CD4-positive, alpha-beta T cell treated with Interferon gamma for 1 hour (primary cell): Measurements from ENCODE around the gene KIAA1755.
A peak's percentile ranks its signal among the peaks of the same experiment; 100 is the strongest.

ENCODE experiments used
- DNase-seq: peaks from one replicate; pipeline ENCODE4 v3.0.0-alpha.2; 2020

Gene KIAA1755

DNA sequence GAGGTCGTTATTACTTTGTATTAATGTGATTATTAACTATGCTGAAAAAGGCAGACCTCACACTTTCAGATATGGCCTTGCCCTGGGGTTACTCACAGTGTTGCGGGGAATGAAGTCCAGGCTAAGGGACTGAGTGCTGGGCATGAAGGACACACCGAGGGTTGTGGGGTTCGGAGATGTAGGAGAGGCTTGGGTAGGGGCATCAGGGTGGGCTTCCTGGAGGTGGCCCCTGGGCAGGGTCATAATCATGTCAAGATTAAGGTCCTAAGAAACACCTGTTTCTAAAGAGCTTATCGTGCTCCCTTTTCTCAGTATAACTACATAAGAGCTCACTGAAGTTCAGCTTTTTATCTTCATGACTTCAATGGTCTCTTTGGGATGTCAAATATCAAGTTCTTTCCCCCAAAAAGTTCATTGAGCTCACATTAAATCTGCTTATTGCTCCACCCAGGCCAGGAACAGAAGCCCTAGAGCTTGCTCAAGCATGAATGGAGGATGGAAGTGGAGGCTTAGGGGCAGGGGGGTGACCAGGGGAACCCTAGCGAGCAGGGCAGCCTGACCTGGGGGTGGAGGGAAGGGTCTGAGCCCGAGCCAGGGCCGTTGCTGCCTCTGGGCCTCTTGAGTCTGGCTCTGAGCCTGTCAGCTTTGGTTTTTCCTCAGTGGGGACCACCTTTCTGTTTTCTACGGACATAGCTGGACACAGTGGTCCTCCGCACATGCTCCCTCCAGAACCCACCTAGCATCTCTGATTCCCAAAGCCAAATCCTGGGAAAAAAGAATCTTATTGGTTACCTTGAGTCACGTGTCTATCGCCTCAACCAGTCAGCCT, 58.2 kb downstream of the KIAA1755 start:
- DNase-seq = no peak

DNA sequence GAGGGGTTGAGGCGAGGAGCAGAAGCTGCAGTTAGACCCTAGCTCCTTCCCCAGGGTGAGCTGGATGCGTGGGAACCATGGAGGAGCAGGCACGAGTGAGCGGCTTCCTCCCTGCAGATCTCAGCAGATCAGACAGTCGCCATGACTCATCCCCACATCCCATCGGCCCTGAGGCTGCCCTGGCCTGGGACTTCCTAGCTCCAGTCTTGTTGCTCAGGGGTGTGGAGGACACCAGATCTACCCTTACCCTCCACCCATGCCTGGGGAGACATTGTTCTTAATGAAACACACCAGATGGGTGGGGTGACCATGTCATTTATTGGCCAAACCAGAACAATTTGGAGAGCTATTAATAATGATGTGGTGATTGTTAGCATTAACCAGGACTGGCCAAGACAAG, 59.2 kb downstream of the KIAA1755 start:
- DNase-seq = peak; percentile 44

DNA sequence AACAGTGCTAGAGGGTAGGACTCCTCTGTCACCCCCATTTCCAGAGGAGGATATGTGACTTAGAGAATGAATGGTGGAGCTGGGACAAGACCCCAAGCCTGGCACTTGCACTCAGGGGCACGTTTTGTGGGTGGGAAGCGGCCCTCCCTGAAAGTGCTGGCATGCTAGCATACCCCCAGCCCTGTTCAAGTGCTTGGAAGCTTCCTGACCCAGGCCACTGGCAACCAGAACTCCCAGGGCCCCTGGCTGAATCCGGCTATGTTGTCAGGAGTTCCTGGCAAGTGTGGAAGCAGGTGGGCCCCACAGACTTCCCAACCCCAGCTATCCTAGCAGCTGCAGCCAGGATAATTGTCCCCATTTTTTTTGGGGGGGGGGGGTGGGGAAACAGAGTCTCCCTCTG, 59.9 kb downstream of the KIAA1755 start:
- DNase-seq = no peak

DNA sequence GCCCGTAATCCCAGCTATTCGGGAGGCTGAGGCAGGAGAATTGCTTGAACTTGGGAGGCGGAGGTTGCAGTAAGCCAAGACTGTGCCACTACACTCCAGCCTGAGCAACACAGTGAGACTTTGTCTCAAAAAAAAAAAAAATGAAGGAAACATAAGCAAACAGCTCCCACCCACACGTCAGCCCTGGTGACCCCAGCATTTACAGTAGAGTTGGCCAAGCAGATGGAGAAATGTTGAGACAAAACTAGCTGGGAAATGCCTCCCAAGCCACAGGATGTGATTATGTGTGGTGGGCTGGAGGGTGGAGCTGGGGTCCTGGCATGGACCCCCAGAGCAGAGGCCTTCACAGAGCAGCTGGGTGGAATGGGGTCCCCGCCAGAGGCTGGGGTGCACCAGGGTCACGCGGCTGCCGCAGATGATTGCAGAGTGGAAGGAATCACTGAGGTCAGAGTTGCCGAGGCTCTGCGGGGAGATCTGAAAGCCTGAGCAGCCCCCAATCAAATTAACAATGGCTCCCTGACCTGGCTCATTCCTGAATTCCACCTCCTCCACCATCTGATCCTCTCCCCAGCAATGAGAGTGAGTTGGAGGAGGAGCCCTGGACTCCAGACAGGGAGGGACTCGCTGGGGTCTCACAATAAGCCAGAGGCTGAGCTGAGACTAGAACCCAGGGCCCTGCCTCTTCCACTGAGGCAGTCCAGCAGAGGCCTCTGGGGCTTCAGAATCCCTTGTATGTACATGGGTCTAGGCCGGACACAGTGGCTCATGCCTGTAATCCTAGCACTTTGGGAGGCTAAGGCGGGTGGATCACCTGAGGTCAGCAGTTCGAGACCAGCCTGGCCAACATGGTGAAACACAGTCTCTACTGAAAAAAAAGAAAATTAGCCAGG, 60.8 kb downstream of the KIAA1755 start:
- DNase-seq = no peak

DNA sequence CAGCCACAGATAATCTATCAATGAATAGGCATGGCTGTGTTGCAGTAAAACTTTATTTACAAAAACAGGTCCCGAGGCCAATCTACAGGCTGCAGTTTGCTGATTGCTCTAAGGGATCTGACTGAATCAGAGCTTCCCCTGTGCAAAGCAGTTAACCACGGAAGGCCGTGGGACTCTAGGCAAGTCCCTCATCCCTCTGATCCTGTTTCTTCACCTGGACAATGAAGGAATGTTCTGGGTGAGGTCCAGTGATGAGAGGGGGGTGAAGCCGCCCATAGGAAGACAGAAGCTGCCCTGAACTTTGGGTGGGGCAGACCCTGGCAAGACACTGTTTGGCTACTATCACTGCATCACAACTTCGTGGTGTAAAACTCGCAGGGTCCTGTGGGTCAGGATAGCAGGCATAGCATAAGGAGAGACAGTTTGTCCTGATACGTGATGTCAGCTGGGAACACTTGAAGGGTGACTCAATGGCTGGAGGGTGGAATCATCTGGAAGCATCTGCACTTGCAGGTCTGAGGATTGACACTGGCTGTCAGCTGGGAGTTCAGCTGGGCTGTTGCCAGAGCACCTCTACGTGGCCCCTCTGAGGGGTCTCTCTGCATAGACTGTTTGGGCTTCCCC, 62.2 kb downstream of the KIAA1755 start:
- DNase-seq = no peak

DNA sequence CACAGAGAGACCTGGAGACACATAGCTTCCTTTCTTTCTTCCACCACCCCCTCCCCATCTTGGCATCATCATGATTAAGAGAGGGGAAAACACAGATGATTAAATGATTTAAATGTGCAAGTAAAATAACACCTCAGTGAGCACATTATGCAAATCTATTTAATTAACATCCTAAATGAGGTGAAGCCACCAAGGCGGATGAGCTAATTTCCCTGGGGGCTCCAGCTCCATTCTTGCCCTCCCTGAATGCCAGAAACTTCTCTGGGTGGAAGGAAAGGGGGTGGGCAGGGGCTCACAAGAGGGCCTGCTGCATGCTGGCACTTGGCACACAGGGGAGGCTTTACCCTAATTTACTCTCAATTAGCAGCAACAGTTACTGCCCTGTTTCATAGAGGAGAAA, 62.9 kb downstream of the KIAA1755 start:
- no peak for DNase-seq

DNA sequence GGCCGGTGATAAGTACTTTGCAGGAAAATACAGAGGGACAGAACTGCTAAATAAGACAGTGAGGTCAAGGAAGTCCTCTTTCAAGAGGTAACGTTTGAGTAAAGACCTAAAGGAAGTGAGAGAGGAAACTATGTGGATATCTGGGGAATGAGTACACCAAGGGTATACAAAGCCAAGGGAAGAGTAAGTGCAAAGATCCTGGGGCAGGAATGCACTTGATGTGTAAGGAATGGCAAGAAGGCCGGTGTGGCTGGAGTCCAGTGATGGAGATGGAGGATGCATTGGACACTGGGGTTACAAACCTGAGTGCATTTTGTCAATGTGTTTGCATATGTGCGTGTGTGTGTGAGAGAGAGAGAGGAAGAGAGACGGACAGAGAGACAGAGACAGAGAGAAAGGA, 63.3 kb downstream of the KIAA1755 start:
- DNase-seq = no peak

DNA sequence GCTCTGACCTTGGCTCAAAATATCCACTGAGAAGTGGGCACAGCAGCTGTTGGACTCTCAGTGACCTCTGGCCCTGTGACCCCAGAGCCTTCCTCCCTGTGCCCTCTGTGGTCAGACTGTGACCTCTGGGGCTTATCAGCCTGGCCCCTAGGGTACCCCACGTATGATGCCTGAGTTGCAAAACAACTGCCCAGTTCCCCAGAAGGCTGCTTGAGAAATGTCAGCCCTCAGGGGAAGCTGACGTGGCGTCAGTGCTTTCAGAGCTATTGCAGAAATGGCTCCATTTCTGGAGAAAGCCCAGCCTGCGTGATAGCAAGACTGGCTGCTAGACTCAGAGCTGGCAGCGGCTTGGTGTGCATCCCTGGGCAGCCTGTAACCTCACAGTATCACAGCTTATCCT, 63.9 kb downstream of the KIAA1755 start:
- DNase-seq = peak; percentile 69

DNA sequence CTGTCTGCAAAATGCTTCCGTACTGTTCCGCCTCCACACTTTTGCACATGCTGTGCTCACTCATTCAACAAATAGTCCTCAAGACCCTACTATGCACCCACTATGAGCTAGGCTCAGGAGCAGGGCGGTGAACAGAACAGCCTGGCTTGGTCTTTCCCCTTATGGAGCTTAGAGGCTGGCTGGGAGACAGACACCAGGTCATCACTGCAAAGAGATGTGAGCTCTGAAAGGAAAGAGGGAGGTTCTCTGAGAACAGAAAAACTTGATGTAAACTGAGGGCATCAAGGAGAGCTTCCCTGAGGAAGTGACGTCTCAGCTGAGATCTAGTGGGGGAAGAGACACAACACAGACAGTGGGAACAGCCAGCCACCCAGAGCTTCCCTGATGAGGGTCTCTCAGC, 64.5 kb downstream of the KIAA1755 start:
- DNase-seq = no peak

DNA sequence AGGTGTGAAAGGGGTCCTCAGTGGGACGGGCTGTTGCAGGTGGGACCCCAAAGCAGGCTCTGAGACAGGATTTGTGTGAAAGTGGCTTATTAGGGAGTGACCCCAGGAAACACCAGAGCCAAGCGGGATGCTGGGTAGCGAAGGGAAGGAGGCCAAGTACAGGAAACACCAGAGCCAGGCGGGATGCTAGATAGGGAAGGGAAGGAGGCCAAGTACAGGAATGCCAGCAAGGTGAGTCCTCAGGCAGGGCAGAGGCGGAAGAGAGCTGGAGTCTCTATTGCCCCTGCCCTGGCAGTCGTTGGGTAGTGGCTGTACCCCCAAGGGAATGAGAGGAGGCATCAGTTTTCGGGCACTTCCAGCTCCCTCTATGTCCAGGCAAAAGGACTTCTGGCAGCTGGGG, 65.0 kb downstream of the KIAA1755 start:
- no peak for DNase-seq

DNA sequence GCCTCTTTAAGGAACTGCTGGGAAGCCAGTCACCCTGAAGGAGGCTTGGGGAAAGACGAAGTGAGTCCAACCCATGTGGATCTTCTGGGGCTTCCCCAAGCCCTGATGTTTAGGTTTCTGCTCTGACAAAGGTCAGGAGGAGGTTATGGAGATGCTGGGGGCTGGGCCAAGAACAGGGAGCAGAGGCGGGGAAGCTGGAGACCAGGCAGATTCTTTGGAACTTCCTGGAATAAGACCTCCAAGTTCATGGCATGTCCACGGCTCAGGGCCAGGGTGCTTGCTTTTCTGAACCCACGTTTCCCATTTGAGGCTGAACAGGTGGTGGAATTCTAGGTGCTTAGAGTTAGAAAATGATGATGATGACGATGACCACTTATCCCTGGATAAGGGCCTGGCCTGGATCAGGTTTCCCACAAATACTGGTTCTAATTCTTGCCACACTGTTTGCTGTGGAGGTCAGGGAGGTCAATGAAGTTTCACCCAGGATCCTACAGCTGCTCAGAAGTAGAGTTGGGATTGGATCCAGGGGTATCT, 65.5 kb downstream of the KIAA1755 start:
- peak; percentile 5 for DNase-seq

DNA sequence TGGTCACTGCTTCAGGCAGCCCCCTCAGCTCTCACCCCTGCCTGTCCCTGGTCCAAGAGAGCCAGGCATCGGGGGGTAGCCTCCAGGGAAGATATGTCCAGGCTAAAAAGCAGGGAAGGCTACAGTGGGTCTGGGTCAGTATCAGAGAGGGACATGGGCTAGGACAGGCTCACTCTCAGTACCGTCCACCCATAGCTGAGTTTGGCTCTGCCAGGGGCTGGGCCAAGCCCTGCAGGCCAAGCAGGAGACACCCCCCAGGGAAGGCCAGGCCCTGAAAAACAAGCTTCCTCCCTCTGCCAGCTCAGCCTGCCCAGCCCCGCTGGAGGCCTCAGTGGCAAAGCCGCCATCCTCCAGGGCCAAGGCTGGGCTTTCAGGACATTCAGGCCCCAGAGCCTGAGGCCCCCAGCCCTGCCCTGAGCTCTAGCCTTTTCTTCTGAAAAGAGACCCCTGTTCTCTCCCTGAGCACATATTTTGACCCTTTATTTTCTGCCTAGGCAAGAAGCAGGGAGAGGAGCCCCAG, 66.9 kb downstream of the KIAA1755 start:
- no peak for DNase-seq

DNA sequence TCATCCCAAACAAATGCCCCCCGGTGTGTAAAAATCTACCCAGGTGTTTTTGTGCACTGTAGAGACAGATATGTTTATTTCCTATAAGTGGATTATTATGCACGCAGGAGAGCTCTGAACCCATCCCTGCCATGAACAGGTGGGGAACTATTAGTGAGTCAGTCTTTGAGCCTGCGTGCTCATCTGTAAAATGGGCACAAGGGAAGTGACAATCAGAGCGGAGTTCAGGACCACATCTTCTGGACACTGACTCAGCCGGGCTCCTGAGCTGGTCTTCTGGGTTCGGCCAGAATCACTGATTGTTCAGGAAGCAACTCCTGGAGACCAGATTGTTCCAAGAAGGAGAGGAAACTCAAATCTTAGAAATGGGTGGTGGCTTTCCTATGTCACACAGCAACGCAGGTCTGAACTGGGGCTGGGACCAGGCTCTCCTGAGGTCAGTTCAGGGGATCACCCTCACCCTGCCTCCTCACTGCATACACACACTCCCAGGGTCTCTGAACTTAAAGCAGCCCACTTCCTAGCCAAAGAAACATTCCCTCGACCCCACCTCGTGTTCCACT, 68.1 kb downstream of the KIAA1755 start:
- no peak for DNase-seq

DNA sequence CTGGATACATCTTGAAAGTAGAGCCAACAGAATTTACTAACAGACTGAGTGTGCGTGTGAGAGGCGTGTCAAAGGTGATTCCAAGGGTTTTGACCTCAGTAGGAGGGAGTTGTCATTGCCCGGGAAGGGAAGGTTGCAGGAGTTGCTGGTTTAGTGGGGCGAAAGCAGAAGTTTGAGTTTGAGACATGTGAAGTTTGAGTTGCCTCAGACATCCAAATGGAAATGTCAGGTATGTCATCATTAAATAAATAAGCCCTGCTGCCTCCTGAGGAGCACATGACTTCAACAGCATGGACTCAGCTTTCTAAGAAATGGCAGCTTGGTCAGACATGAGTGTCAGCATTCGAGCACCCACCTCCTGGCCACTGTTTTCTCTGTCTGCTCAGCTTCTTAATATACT, 68.9 kb downstream of the KIAA1755 start:
- no peak for DNase-seq

DNA sequence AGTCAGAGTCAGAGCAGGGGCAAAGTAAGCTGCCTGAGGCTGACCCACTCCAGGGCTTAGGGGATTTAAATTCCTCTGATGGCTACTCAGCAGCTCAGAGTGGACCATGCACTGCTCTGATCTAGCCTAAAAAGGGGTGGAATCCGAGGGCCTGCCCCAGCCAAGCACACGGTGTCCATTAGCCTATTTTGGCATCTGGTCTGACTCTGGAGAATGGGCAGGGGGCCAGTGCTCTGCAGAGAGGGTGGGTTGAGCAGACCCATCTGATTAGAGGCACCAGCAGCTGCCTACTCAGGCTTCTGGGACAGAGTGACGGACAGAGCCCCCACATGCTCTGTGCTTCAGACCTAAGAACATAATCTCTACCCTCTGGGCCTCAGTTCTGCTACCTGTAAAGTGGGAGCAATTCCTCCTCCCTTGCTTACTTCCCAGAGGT, 69.6 kb downstream of the KIAA1755 start:
- no peak for DNase-seq

DNA sequence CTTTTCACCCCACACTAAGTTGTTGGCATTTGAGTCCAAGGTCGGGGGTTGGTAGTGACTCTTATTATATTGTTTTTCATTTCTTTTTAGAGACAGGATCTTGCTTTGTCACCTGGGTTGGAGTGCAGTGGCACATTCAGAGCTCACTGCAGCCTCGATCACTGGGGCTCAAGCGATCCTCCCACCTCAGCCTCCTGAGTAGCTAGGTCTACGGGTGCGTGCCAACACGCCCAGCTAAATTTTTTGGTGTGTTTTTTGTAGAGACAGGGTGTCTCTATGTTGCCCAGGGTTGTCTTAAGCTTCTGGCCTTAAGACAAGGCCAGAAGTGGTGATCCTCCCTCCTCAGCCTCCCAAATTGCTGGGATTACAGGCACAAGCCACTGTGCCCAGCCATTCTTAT, 70.4 kb downstream of the KIAA1755 start:
- DNase-seq = no peak

DNA sequence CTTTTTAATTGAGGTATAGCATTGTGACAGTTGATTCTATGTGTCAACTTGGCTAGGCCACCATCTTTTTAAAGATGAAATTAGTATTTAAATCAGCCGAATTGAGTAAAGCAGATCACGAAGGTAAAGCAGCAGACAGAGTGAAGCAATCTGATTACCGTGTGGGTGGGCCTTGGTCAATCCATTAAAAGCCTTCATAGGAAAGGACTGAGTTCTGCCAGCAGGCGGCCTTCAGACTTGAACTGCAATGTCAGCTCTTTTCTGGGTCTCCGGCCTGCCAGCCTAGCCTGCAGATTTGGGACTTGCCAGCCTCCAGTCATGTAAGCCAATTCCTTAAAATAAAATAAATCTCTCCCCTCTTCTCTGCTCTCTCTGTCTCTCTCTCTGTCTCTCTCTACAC, 73.0 kb downstream of the KIAA1755 start:
- DNase-seq = no peak

DNA sequence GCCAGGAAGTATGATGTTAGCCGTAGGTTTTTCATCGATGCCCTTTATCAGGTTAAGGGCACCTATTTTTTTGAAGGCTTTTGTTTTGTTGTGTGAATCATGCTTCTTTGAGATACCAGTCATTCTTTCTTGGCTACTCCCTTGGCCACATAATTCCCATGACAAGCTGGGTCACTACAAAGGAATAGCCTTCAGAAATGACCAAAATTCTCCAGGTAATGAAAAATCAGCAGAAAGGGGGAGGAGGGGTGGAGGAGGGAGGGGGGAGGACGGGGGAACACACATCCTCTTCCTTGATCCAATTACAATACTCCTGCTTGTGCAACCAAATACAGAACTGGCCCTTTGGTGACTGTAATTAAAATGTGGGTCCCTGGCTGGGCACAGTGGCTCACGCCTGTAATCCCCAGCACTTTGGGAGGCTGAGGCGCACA, 73.7 kb downstream of the KIAA1755 start:
- no peak for DNase-seq

DNA sequence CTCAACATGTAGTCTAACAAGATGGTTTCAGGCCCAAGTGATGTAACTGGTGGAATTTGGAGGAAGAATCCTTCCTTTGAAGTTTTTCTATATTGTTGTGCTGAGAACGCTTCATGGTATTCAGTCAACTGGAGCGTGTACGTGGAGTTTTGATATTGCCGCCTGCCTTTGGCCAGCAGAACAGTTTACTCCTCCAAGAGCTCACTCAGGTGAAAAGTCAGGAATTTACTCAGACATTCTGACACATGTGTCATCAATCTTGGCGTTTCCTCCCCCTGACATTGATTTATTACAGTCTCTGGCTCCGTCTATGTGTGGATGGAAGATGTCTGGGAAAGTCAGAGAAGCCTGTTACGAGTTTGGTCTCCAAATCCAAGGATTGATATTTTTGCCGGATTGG, 76.4 kb downstream of the KIAA1755 start:
- no peak for DNase-seq

DNA sequence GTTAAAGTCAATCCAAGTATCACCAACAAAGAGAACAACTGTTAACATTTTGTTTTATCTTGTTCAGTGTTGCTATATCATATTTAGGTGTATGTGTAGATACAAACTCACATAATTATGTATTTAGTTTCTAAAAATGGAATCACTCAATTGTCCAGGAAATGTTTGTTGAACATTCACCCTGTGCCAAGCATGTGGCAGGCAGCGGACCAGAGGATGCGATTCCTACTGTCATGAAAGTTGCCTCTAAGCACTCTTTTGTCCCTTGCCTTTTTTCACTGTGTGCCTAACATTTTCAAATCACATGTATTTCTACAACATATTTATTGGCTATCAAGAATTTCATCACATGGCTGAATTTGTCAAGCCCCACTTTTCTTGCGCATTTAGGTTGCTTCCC, 78.6 kb downstream of the KIAA1755 start:
- DNase-seq = no peak

DNA sequence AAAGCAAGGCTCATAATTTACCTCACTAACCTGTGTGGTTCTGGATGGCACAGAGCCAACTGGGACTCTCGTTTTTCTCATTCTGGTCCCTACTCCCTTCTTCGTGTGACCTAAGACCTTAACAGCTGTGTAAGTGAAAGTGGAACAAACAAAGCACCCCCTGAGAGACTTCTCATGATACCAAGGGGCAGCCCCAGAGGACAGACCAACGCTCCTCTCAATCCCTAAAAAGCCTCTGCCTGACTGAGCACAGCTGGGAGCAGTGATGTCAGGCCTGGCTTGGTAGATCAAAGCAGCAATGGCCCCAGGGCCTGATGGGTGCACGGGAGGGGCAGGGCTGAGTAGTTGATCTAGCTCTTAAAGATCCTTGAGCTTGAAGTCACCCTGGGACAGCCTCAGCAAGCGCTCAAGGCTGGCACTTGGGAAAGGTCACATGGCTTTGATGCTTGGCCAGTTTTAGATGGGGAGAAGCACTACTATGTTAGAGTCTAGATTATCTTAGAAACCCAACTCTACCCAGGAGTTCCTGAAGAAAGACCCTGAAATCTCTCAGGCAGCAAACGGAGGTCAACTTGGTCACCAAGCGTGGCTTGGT, 79.2 kb downstream of the KIAA1755 start:
- no peak for DNase-seq

DNA sequence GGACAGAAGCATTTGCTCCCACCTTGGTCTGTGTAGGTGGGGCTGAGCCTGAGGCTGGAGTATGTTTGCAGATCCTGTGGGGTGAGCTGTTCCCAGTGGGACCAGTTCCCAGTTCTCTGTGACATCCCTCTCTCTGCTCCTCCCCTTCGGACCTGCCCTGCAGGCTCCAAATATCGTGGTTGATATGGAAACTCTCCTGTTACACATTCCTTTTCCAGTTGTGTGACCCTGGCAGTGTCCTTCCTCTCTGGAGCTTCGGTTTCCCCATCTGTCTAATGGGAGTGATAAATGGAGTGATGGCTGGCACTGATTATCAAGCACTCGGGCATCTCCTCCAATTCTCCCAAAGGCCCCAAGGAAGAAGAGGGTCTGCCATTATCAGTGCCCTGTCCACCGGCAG, 79.8 kb downstream of the KIAA1755 start:
- no peak for DNase-seq
